T-helper 1 cell treated with Interleukin-12 subunit alpha and Interleukin-12 subunit beta and Interleukin-4 antibody, amounts not matched to agents 30 ng/mL and 1 ng/mL, for 36 hours (primary cell): Measurements from ENCODE around the gene SMAP2. TPM values are rescaled to one million over a fixed set of nuclear protein-coding genes. Genes with fewer than 3 reads are reported as not detected.

Experiments used
- intact Hi-C: fragments of 100-400 bp; cut with micrococcal nuclease; formaldehyde crosslinking; loops from one replicate; pipeline ENCODE4 v1.15.1; 2024
- total RNA-seq: library from RNA; stranded (reverse); gene quantifications from 2 replicates; pipeline ENCODE4 v1.2.3, GENCODE V29; 2022

Gene SMAP2
- total RNA-seq, 1 donor from 2014 or later, result 235 TPM

GRCh38 chr1:40451238-40451585 lies 77.7 kb downstream of the SMAP2 start:
- intact Hi-C loops, result loop anchor here (2.0 to 10.0 kb wide), 3 partner anchors 66 to 414 kb away; partner anchors contain the start of genes CITED4 and SMAP2

- intact Hi-C loops, result loop anchor here (5.0 to 10.0 kb wide), 2 partner anchors 83 to 410 kb away; partner anchors contain the start of genes CITED4 and SMAP2
These were observed 81.3 kb downstream of the SMAP2 start for GRCh38 chr1:40454873-40455272.

DNA sequence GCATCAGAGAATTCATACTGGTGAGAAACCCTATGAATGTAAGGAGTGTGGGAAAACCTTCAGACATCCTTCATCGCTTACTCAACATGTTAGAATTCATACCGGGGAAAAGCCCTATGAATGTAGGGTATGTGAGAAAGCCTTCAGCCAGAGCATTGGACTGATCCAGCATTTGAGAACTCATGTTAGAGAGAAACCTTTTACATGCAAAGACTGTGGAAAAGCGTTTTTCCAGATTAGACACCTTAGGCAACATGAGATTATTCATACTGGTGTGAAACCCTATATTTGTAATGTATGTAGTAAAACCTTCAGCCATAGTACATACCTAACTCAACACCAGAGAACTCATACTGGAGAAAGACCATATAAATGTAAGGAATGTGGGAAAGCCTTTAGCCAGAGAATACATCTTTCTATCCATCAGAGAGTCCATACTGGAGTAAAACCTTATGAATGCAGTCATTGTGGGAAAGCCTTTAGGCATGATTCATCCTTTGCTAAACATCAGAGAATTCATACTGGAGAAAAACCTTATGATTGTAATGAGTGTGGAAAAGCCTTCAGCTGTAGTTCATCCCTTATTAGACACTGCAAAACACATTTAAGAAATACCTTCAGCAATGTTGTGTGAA lies 89.5 kb downstream of the SMAP2 start:
- intact Hi-C loops, result loop anchor here (2.0 kb wide), 1 partner anchor 44 kb away; no protein-coding TSS in a partner anchor

- intact Hi-C loops, result no loop called here
These were observed 95.8 kb downstream of the SMAP2 start for GRCh38 chr1:40469327-40469726.

Other genes with a start within 250 kb of the SMAP2 start
- 20.3 and 21.5 TPM in 2 replicates for gene RLF, start 212.3 kb upstream of the SMAP2 start, total RNA-seq
- gene TMCO2, start 125.8 kb upstream of the SMAP2 start, total RNA-seq, result 0.83 TPM in 1 of 2 replicates, not detected in the other
- gene ZMPSTE24, start 115.5 kb upstream of the SMAP2 start, total RNA-seq, result 39.5 and 40.5 TPM in 2 replicates
- 23.9 and 24.0 TPM in 2 replicates for gene COL9A2, start 56.4 kb upstream of the SMAP2 start, total RNA-seq
- gene ZFP69B, start 76.7 kb downstream of the SMAP2 start, total RNA-seq, result 5.9 and 6.3 TPM in 2 replicates
- gene ZFP69, start 103.6 kb downstream of the SMAP2 start, total RNA-seq, result 2.6 and 3.2 TPM in 2 replicates
- gene EXO5, start 135.0 kb downstream of the SMAP2 start, total RNA-seq, result 16.3 and 19.6 TPM in 2 replicates
- gene ZNF684, start 157.9 kb downstream of the SMAP2 start, total RNA-seq, result 4.9 and 5.9 TPM in 2 replicates